A673 (cell line): ENCODE results near the gene FCHSD2. TPM values are rescaled to one million over a fixed set of nuclear protein-coding genes. Genes with fewer than 3 reads are reported as not detected.

ENCODE experiments used
- BruUV-seq: library from RNA; stranded (reverse); fragments of 400-500 nt; replicated peaks from 2 replicates; lab custom pipeline; 2021; lab: Mats Ljungman, UMichigan
- CTCF ChIA-PET: fragments of 300-600 bp; sonication (Branson Sonifier 250); formaldehyde crosslinking; loops from one replicate; lab custom pipeline; 2022; ENCODE audit warnings: antibody characterized with exemption; lab: Charles Lee
- POLR2A ChIA-PET: fragments of 300-600 bp; sonication (Branson Sonifier 250); formaldehyde crosslinking; loops from one replicate; lab custom pipeline; 2022; ENCODE audit warnings: antibody characterized with exemption; ENCODE audit not compliant: low non-redundant PET; lab: Charles Lee
- DNase-seq: peaks from one replicate; pipeline ENCODE4 v3.0.0-alpha.2; 2015; ENCODE audit warnings: low spot score
- H3K27ac ChIP-seq: fragments of 200-600 bp; sonication (generic); 2 replicates; pipeline ENCODE4 v1.5.1; 2016; ENCODE audit warnings: mixed run types, low read depth, mild to moderate bottlenecking, mixed read lengths, antibody characterized with exemption, low read length; ENCODE audit not compliant: poor library complexity, severe bottlenecking
- H3K27me3 ChIP-seq: fragments of 200-600 bp; sonication (generic); replicated peaks from 2 replicates; pipeline ENCODE4 v1.6.1; 2017; ENCODE audit warnings: mixed run types, low read depth, mild to moderate bottlenecking, mixed read lengths, antibody characterized with exemption, low read length; ENCODE audit not compliant: insufficient read depth, poor library complexity
- H3K36me3 ChIP-seq: fragments of 200-600 bp; sonication (generic); 2 replicates; pipeline ENCODE4 v1.6.1; 2016; ENCODE audit warnings: mixed run types, mild to moderate bottlenecking, mixed read lengths, antibody characterized with exemption, low read length; ENCODE audit not compliant: insufficient read depth, poor library complexity, severe bottlenecking
- H3K4me1 ChIP-seq: fragments of 200-600 bp; sonication (generic); 2 replicates; pipeline ENCODE4 v1.6.1; 2017; ENCODE audit warnings: mixed run types, mild to moderate bottlenecking, mixed read lengths, antibody characterized with exemption, low read length; ENCODE audit not compliant: insufficient read depth, poor library complexity, severe bottlenecking
- H3K4me3 ChIP-seq: fragments of 200-600 bp; sonication (generic); 2 replicates; pipeline ENCODE4 v1.5.1; 2016; ENCODE audit warnings: low read depth, mixed run types, mild to moderate bottlenecking, mixed read lengths, low read length; ENCODE audit not compliant: poor library complexity, severe bottlenecking
- H3K9me3 ChIP-seq: fragments of 200-600 bp; sonication (generic); 2 replicates; pipeline ENCODE4 v1.6.1; 2016; ENCODE audit warnings: mixed run types, low read depth, mild to moderate bottlenecking, mixed read lengths, antibody characterized with exemption, low read length; ENCODE audit not compliant: poor library complexity, severe bottlenecking
- CTCF ChIP-seq: fragments of 300-800, 200-600 bp; sonication (generic); conservative IDR thresholded peaks from 2 replicates; pipeline ENCODE4 v1.5.1; 2017; ENCODE audit warnings: low read depth, mild to moderate bottlenecking, antibody characterized with exemption, low read length, moderate library complexity, mixed read lengths
- EZH2 ChIP-seq: fragments of 200-600 bp; sonication (generic); IDR thresholded peaks from 2 replicates; pipeline ENCODE4 v1.6.1; 2017; ENCODE audit warnings: borderline replicate concordance, low read depth, mild to moderate bottlenecking, mixed read lengths, antibody characterized with exemption, low read length; ENCODE audit not compliant: poor library complexity, severe bottlenecking
- intact Hi-C: fragments of 100-400 bp; cut with micrococcal nuclease; formaldehyde crosslinking; loops from one replicate; pipeline ENCODE4 v1.10.0; 2022; ENCODE audit not compliant: unreplicated experiment
- total RNA-seq: library from RNA; stranded (reverse); gene quantifications from 2 replicates; pipeline ENCODE4 v1.2.3, GENCODE V29; 2021

Gene FCHSD2
- total RNA-seq, 1 experiment from 2014 or later = 44.7 TPM

GRCh38 chr11:72971192-72971967 lies 170.7 kb downstream of the FCHSD2 start:
- Histone ChIP-seq H3K9me3 (peaks cover 2% of the 10 kb centered on the region), H3K27ac (no peak overlapping the region), H3K27me3 (no peaks in the 10 kb centered on the region), H3K4me3 (no peak overlapping the region), H3K36me3 (no peaks in the 10 kb centered on the region), H3K4me1 (peaks cover 10% of the 10 kb centered on the region)
- ChIA-PET CTCF (no interaction called here), POLR2A (no interaction called here)
- intact Hi-C loops = no loop called here
- TF ChIP-seq CTCF = no peak
- TF ChIP-seq EZH2 = no peak
- DNase-seq = no peak
- no TSS peak for BruUV-seq

DNA sequence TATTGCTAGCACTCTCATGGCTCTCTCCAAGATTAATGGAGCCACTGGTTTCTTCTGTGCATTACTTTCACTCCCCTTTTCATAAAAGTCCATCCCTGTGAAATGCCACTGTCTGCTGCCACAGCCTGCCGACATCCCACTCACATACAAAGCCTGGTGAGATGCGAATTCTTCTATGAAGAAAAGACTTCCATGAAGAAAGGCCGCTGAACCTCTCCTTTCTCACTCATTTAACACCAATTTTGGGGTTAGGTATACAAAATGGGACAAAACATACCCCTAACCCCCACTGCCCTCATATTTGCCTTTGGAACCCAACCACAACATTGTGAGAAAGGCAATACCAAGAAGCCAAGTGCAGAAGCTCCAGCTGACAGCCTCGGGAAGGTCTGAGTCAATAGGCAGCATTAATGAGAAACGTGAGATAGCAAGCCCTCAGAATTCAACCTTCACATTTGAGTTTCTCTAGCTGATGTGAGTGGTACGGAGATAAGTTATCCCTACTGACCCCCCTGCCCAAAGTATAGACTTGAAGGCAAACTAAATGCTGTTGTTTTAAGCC lies 171.5 kb downstream of the FCHSD2 start:
- TF ChIP-seq CTCF = no peak
- TF ChIP-seq EZH2 = no peak
- intact Hi-C loops = no loop called here
- ChIA-PET POLR2A (no interaction called here), CTCF (interaction anchor here (0.6 kb wide), 1 partner anchor 274 kb away, joined by 6 read pairs; no protein-coding TSS in a partner anchor)
- Histone ChIP-seq H3K9me3 (no peaks in the 10 kb centered on the region), H3K27ac (no peak overlapping the region), H3K27me3 (no peaks in the 10 kb centered on the region), H3K4me1 (peaks cover 10% of the 10 kb centered on the region), H3K4me3 (no peak overlapping the region), H3K36me3 (no peaks in the 10 kb centered on the region)
- no peak for DNase-seq
- BruUV-seq = no TSS peak

GRCh38 chr11:72969894-72970335 lies 172.2 kb downstream of the FCHSD2 start:
- no TSS peak for BruUV-seq
- intact Hi-C loops = no loop called here
- DNase-seq = no peak
- H3K36me3 ChIP-seq = no peaks in the 10 kb centered on the region
- no peak overlapping the region for H3K4me3 ChIP-seq
- peaks cover 10% of the 10 kb centered on the region for H3K4me1 ChIP-seq
- H3K9me3 ChIP-seq = no peaks in the 10 kb centered on the region
- CTCF ChIA-PET = interaction anchor here (0.6 kb wide), 1 partner anchor 275 kb away, joined by 6 read pairs; no protein-coding TSS in a partner anchor
- POLR2A ChIA-PET = no interaction called here
- no peak for TF ChIP-seq CTCF
- TF ChIP-seq EZH2 = no peak
- H3K27me3 ChIP-seq = no peaks in the 10 kb centered on the region
- H3K27ac ChIP-seq = peak overlapping the region; percentile 12
